ENCODE results near the gene PHF19. TPM values are rescaled to one million over a fixed set of nuclear protein-coding genes. Genes with fewer than 3 reads are reported as not detected.

PHF19 gene
- total and polyA plus RNA-seq, 2 donors (not counting 3 experiments of a cell fraction or from before 2014, with no cell fraction given): 102 to 153 TPM

- no TSS peak for BruUV-seq (replicated peaks)
- Histone ChIP-seq H3K27ac (ENCODE audit: insufficient read depth, low read depth, low read length) (no peak overlapping the region), H3K27me3 (ENCODE audit: control insufficient read depth in 2 of 2, insufficient read depth in 2 of 2, low read length in 2 of 2) (no peaks in the 10 kb centered on the region), H3K9me1 (replicated peaks; ENCODE audit: control insufficient read depth, extremely low read depth, insufficient read depth, low read length) (no peaks in the 10 kb centered on the region), H3K9me3 (replicated peaks; ENCODE audit: control insufficient read depth, insufficient read depth, low read length) (no peaks in the 10 kb centered on the region), H3K4me2 (ENCODE audit: insufficient read depth, low read length) (no peak overlapping the region), H3K4me3 (replicated peaks in 1 of 3; ENCODE audit: insufficient read depth in 1 of 3, low read depth in 1 of 3, low read length in 3 of 3) (no peak overlapping the region), H2AFZ (ENCODE audit: low read depth, low read length) (no peak overlapping the region), H3K36me3 (ENCODE audit: control insufficient read depth in 2 of 2, extremely low read depth in 1 of 2, insufficient read depth in 2 of 2, low read length in 2 of 2) (peaks cover 12 to 22% of the 10 kb centered on the region in 2 experiments), H3K79me2 (ENCODE audit: control insufficient read depth, insufficient read depth, low read length) (no peaks in the 10 kb centered on the region), H3K4me1 (ENCODE audit: control insufficient read depth, extremely low read depth, insufficient read depth, low read length) (no peaks in the 10 kb centered on the region), H3K9ac (replicated peaks; ENCODE audit: extremely low read depth, insufficient read depth, low read length) (no peak overlapping the region), H4K20me1 (replicated peaks; ENCODE audit: control insufficient read depth, extremely low read depth, insufficient read depth, low read length) (no peaks in the 10 kb centered on the region)
- dilution Hi-C loops (cut with MboI; ENCODE audit: extremely low pct_ligation_motif_present, low sequenced_read_pairs) (no loop called here), intact Hi-C loops (cut with micrococcal nuclease) (no loop called here)
- ChIA-PET POLR2A (interaction anchor here (0.6 kb wide), 1 partner anchor 23 kb away, joined by 5 read pairs; no protein-coding TSS in a partner anchor), CTCF (interaction anchor here (1.3 to 5.7 kb wide), 2 partner anchors 10 to 11 kb away, joined by 3 to 22 read pairs; no protein-coding TSS in a partner anchor)
- DNase-seq (ENCODE audit: low read depth, low spot score) (no peak), FAIRE-seq (no peak)
- TF ChIP-seq CTCF (IDR thresholded peaks at IDR 0.05; ENCODE audit: extremely low read depth in 1 of 2, insufficient read depth in 1 of 2, low read depth in 1 of 2, low read length in 2 of 2) (no peak), POLR2AphosphoS5 (IDR thresholded peaks at IDR 0.05; ENCODE audit: insufficient read depth, low read depth, low read length) (no peak), FOS (IDR thresholded peaks at IDR 0.05; ENCODE audit: borderline replicate concordance, insufficient read depth, low read length) (no peak), POLR2A (IDR thresholded peaks at IDR 0.05; ENCODE audit: low read depth, low read length) (no peak), MAX (IDR thresholded peaks at IDR 0.05; ENCODE audit: insufficient read depth, insufficient read length) (no peak), EZH2 (IDR thresholded peaks at IDR 0.05; ENCODE audit: borderline replicate concordance, low read depth, low read length, severe bottlenecking) (no peak), GATA2 (IDR thresholded peaks at IDR 0.05; ENCODE audit: insufficient read depth, insufficient read length, low read depth, low read length) (no peak), JUN (IDR thresholded peaks at IDR 0.05; ENCODE audit: borderline replicate concordance, insufficient read depth, insufficient read length, low read depth) (no peak), MYC (IDR thresholded peaks at IDR 0.05; ENCODE audit: low read depth, low read length) (no peak)
These were observed 20.3 kb downstream of the PHF19 start for GRCh38 chr9:120856700-120857099.
